ENCODE data around the gene DESI1. TPM values are rescaled to one million over a fixed set of nuclear protein-coding genes. Genes with fewer than 3 reads are reported as not detected.
"Not testable (repeated sequence)": the region's sequence is repeated elsewhere in the genome, so short reads cannot be mapped to it uniquely, and the experiment has no call there.

DESI1 gene
- total RNA-seq, 1 donor from 2014 or later = 34.5 TPM

DNA sequence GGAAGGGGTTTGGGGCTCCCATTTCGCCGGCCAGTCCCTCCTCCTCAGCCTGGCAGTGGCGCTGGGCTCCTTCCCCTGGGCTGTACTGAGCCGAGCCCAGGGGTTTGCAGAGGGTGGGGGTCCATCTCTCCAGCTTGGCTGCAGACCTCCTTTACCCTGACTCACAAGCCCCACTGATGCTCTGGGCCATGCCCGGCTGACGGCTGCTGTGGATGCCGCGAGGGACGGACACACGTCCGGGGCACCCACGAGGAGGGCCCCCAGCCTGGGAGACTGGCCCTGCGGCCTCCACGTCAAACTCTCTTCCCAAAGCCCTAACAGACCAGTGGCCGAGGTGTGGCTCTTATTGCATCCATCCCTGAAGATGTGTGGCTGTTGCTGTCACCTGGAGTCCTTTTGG lies 45.3 kb downstream of the DESI1 start:
- Mint-ChIP-seq H3K27ac (ENCODE audit: unreplicated experiment) (no peak overlapping the region), H3K4me3 (ENCODE audit: unreplicated experiment) (no peak overlapping the region), H3K9me3 (ENCODE audit: unreplicated experiment) (peaks cover 4% of the 10 kb centered on the region), H3K4me1 (ENCODE audit: low read depth, unreplicated experiment) (peaks cover 5% of the 10 kb centered on the region), H3K27me3 (ENCODE audit: unreplicated experiment) (peaks cover 6% of the 10 kb centered on the region), H3K36me3 (ENCODE audit: unreplicated experiment) (no peaks in the 10 kb centered on the region)
- TF ChIP-seq, protein P1, sequence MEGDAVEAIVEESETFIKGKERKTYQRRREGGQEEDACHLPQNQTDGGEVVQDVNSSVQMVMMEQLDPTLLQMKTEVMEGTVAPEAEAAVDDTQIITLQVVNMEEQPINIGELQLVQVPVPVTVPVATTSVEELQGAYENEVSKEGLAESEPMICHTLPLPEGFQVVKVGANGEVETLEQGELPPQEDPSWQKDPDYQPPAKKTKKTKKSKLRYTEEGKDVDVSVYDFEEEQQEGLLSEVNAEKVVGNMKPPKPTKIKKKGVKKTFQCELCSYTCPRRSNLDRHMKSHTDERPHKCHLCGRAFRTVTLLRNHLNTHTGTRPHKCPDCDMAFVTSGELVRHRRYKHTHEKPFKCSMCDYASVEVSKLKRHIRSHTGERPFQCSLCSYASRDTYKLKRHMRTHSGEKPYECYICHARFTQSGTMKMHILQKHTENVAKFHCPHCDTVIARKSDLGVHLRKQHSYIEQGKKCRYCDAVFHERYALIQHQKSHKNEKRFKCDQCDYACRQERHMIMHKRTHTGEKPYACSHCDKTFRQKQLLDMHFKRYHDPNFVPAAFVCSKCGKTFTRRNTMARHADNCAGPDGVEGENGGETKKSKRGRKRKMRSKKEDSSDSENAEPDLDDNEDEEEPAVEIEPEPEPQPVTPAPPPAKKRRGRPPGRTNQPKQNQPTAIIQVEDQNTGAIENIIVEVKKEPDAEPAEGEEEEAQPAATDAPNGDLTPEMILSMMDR (IDR thresholded peaks at IDR 0.05; ENCODE audit: partially characterized antibody, unreplicated experiment) = no peak
- DNase-seq = no peak

DNA sequence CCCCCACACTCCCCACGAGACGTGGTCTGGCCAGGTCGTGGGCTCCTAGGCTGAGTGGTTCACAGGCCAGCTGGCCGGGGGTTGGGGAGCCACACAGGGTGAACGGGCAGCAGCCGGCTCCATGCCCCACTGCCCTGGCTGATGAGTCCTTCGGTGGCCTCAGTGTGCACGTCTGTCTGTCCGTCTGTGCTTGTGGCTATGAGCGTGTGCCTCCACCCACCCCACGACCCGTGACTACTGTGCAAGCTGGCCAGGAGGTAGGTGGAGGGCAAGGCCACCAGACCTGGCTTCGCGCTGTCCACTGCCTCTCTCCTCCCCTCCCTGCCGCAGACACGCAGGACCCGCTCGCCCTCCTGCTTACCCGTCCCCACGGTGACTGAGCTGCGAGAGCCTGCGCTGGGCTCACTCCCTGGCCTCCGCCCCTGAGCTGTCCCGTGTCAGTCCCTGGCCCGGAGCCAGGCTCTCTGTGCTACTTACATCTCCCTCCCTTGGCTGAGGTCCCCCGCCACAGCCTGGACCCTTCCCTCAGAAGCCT lies 45.9 kb downstream of the DESI1 start:
- DNase-seq = no peak
- TF ChIP-seq, protein P1 (IDR thresholded peaks at IDR 0.05; ENCODE audit: partially characterized antibody, unreplicated experiment) = no peak
- Mint-ChIP-seq H3K4me1 (ENCODE audit: low read depth, unreplicated experiment) (peaks cover 5% of the 10 kb centered on the region), H3K27me3 (ENCODE audit: unreplicated experiment) (peaks cover 6% of the 10 kb centered on the region), H3K9me3 (ENCODE audit: unreplicated experiment) (peaks cover 4% of the 10 kb centered on the region), H3K36me3 (ENCODE audit: unreplicated experiment) (no peaks in the 10 kb centered on the region), H3K4me3 (ENCODE audit: unreplicated experiment) (no peak overlapping the region), H3K27ac (ENCODE audit: unreplicated experiment) (no peak overlapping the region)

DNA sequence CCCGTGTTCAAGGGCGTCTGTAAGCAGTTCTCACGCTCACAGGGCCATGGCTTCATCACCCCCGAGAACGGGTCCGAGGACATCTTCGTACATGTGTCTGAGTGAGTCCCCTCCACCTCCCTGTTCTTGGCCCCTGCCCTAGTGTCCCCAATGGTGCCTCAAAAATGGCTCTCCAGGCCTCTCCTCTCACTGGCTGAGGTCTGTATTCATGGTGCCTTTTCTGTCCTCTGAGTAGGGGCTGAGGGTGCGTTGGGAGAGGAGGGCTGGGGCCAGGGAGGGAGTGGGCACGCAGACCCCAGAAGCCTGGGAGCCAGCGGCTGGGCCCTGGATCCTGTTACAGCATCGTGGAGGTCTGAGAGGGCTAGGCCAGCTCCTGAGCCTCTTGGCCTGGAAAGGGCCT lies 47.2 kb downstream of the DESI1 start:
- Mint-ChIP-seq H3K27ac (ENCODE audit: unreplicated experiment) (no peak overlapping the region), H3K9me3 (ENCODE audit: unreplicated experiment) (peaks cover 7% of the 10 kb centered on the region), H3K4me1 (ENCODE audit: low read depth, unreplicated experiment) (peaks cover 5% of the 10 kb centered on the region), H3K36me3 (ENCODE audit: unreplicated experiment) (no peaks in the 10 kb centered on the region), H3K4me3 (ENCODE audit: unreplicated experiment) (no peak overlapping the region), H3K27me3 (ENCODE audit: unreplicated experiment) (peaks cover 6% of the 10 kb centered on the region)
- DNase-seq = no peak
- TF ChIP-seq, protein P1 (IDR thresholded peaks at IDR 0.05; ENCODE audit: partially characterized antibody, unreplicated experiment) = no peak

DNA sequence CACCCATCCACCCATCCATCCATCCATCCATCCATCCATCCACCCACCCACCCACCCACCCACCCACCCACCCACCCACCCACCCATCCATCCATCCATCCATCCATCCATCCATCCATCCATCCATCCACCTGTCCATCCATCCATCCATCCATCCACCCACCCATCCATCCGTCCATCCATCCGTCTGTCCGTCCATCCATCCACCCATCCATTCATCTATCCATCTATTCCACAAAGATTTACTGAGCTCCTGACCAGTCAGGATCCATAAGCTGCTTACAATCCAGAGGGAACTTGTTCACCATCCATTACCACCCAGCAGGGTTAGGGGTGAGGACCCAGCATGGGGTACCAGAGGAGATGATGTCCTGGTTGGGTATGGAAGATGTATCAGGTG lies 48.5 kb downstream of the DESI1 start:
- DNase-seq = not testable (repeated sequence)

DNA sequence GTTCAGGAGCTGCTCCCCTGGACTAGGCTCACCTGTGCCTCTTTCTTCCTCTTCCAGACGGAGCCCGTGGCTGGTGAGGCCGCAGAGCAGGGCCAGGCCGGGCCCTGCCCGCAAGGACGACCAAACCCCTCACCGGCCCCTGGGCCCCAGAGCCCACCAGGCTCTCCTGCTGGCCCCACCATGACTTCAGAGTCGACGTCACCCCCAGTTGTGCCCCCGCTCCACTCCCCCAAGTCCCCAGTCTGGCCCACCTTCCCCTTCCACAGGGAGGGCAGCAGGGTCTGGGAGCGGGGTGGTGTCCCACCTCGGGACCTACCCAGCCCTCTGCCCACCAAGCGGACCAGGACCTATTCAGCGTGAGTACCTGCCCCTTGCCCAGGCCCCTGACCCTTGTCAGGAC lies 49.1 kb downstream of the DESI1 start:
- TF ChIP-seq, protein P1 (IDR thresholded peaks at IDR 0.05; ENCODE audit: partially characterized antibody, unreplicated experiment) = no peak
- no peak overlapping the region for H3K27ac Mint-ChIP-seq (ENCODE audit: unreplicated experiment)
- H3K9me3 Mint-ChIP-seq (ENCODE audit: unreplicated experiment) = peaks cover 7% of the 10 kb centered on the region
- no peaks in the 10 kb centered on the region for H3K36me3 Mint-ChIP-seq (ENCODE audit: unreplicated experiment)
- peaks cover 6% of the 10 kb centered on the region for H3K27me3 Mint-ChIP-seq (ENCODE audit: unreplicated experiment)
- no peak overlapping the region for H3K4me3 Mint-ChIP-seq (ENCODE audit: unreplicated experiment)
- DNase-seq = no peak
- H3K4me1 Mint-ChIP-seq (ENCODE audit: low read depth, unreplicated experiment) = peaks cover 2% of the 10 kb centered on the region

More for the DNA sequence above, 48.5 kb downstream of the DESI1 start:
- H3K4me3 Mint-ChIP-seq (ENCODE audit: unreplicated experiment); H3K9me3 Mint-ChIP-seq (ENCODE audit: unreplicated experiment); H3K4me1 Mint-ChIP-seq (ENCODE audit: low read depth, unreplicated experiment); H3K27me3 Mint-ChIP-seq (ENCODE audit: unreplicated experiment); H3K36me3 Mint-ChIP-seq (ENCODE audit: unreplicated experiment); H3K27ac Mint-ChIP-seq (ENCODE audit: unreplicated experiment): not testable (repeated sequence)
